Suprapubic skin (tissue), 4 donors: ENCODE measurements around the gene TFF2. TPM values are rescaled to one million over a fixed set of nuclear protein-coding genes. Genes with fewer than 3 reads are reported as not detected.

Experiments used
- DNase-seq, 2 donors: peaks; one replicate each; pipeline ENCODE4 v3.0.0-alpha.2; 2019; ENCODE audit warnings: low spot score in 2 of 2
- H3K27ac ChIP-seq: fragments of 200-600 bp; sonication (generic); one replicate; pipeline ENCODE4 v1.5.1; 2019
- H3K27me3 ChIP-seq: fragments of 200-600 bp; sonication (generic); one replicate; pipeline ENCODE4 v1.5.1; 2019
- H3K36me3 ChIP-seq: fragments of 200-600 bp; sonication (generic); one replicate; pipeline ENCODE4 v1.5.1; 2019
- H3K4me1 ChIP-seq: fragments of 200-600 bp; sonication (generic); one replicate; pipeline ENCODE4 v1.5.1; 2019
- H3K4me3 ChIP-seq: fragments of 200-600 bp; sonication (generic); one replicate; pipeline ENCODE4 v1.5.1; 2019; ENCODE audit warnings: mild to moderate bottlenecking
- H3K9me3 ChIP-seq: fragments of 200-600 bp; sonication (generic); one replicate; pipeline ENCODE4 v1.5.1; 2019
- EP300 ChIP-seq: sonication (generic); formaldehyde crosslinking; IDR thresholded peaks from one replicate; pipeline ENCODE4 v1.6.1; 2017; ENCODE audit warnings: antibody characterized with exemption
- POLR2A ChIP-seq, 2 donors: fragments of 450-650 bp; IDR thresholded peaks; one replicate each; pipeline ENCODE4 v1.6.1; 2017; ENCODE audit warnings: antibody characterized with exemption in 2 of 2, mild to moderate bottlenecking in 2 of 2, moderate library complexity in 2 of 2
- POLR2AphosphoS5 ChIP-seq, 3 donors: sonication (generic); formaldehyde crosslinking; IDR thresholded peaks; one replicate each; pipeline ENCODE4 v1.6.1; 2017; ENCODE audit warnings: antibody characterized with exemption in 3 of 3
- WGBS: methylation state at CpG from one replicate; pipeline ENCODE4 v1.1.5; 2018; 5-methylcytosine and 5-hydroxymethylcytosine counted together
- total RNA-seq, 4 donors: library from RNA; depleted of rRNA; stranded (reverse); fragments of >200 nt; gene quantifications; one replicate each; pipeline ENCODE4 v1.1.0, GENCODE V29; 2016
- TF ChIP-seq, protein P1 (sequence below), 2 donors: fragments of 200-600 bp in 1 of 2; fragments of 450-650 bp in 1 of 2; sonication (generic) in 1 of 2; IDR thresholded peaks; one replicate each; pipeline ENCODE4 v1.5.1; 2016 to 2019; ENCODE audit warnings: antibody characterized with exemption in 2 of 2, mild to moderate bottlenecking in 1 of 2, moderate library complexity in 1 of 2

TFF2 gene
- total RNA-seq, 4 donors from 2014 or later: not detected

DNA sequence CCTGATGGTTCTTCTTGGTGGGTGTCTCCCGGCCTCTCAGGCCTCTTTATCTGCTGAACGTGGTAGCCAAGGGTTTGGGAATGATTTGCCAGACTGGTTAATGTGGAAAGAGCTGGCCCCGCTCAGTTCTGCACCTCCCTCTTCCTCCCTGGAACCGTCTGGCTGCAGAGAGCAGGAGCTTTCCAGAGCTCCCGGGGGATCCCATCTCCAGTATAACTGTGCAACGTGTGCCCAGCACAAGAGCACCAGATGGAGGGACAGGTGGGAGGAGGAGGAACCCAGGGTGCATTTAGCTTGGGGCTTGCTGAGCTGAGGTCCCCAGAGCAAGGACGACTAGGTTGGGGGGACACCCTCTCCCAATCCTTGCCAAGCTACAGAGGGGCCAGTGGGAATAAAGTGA, 10.5 kb upstream of the TFF2 start:
- 51% methylated on average over 7 of the region's 7 CpGs for WGBS
- no peak for TF ChIP-seq POLR2A (IDR thresholded peaks at IDR 0.05)
- TF ChIP-seq POLR2AphosphoS5 (IDR thresholded peaks at IDR 0.05): no peak
- TF ChIP-seq EP300: no peak
- TF ChIP-seq, protein P1, sequence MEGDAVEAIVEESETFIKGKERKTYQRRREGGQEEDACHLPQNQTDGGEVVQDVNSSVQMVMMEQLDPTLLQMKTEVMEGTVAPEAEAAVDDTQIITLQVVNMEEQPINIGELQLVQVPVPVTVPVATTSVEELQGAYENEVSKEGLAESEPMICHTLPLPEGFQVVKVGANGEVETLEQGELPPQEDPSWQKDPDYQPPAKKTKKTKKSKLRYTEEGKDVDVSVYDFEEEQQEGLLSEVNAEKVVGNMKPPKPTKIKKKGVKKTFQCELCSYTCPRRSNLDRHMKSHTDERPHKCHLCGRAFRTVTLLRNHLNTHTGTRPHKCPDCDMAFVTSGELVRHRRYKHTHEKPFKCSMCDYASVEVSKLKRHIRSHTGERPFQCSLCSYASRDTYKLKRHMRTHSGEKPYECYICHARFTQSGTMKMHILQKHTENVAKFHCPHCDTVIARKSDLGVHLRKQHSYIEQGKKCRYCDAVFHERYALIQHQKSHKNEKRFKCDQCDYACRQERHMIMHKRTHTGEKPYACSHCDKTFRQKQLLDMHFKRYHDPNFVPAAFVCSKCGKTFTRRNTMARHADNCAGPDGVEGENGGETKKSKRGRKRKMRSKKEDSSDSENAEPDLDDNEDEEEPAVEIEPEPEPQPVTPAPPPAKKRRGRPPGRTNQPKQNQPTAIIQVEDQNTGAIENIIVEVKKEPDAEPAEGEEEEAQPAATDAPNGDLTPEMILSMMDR (IDR thresholded peaks at IDR 0.05): no peak
- no peak overlapping the region for H3K27ac ChIP-seq

DNA sequence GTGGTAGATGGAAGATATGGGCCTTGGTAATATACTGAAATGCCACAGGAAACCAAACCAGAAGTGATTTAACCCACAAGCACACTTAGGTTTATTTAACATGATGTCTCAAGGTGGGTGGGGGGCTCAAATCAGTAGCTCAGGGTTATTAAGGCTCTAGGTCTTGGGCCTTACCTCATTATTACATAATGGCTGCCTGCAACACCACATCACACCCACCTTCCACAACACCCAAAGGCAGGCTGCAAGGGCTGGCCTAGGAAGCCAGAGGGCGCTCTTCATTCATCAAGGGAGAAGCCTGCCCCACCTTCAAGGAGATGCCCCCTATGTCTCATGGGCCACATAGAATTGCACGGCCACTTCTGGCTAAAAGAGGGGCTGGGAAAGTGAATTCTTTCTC, 9.5 kb upstream of the TFF2 start:
- Histone ChIP-seq H3K9me3 (no peaks in the 10 kb centered on the region), H3K27me3 (peaks cover 29% of the 10 kb centered on the region), H3K4me1 (no peaks in the 10 kb centered on the region), H3K4me3 (no peak overlapping the region), H3K27ac (no peak overlapping the region), H3K36me3 (no peaks in the 10 kb centered on the region)
- 68% methylated on average over 2 of the region's 2 CpGs for WGBS
- no peak for DNase-seq
- TF ChIP-seq EP300: no peak
- TF ChIP-seq, protein P1 (IDR thresholded peaks at IDR 0.05): no peak
- TF ChIP-seq POLR2AphosphoS5 (IDR thresholded peaks at IDR 0.05): no peak
- no peak for TF ChIP-seq POLR2A (IDR thresholded peaks at IDR 0.05)

More for the DNA sequence above, 10.5 kb upstream of the TFF2 start:
- H3K36me3 ChIP-seq: no peaks in the 10 kb centered on the region
- H3K4me1 ChIP-seq: no peaks in the 10 kb centered on the region
- no peaks in the 10 kb centered on the region for H3K9me3 ChIP-seq
- DNase-seq: no peak
- peaks cover 37% of the 10 kb centered on the region for H3K27me3 ChIP-seq
- no peak overlapping the region for H3K4me3 ChIP-seq

DNA sequence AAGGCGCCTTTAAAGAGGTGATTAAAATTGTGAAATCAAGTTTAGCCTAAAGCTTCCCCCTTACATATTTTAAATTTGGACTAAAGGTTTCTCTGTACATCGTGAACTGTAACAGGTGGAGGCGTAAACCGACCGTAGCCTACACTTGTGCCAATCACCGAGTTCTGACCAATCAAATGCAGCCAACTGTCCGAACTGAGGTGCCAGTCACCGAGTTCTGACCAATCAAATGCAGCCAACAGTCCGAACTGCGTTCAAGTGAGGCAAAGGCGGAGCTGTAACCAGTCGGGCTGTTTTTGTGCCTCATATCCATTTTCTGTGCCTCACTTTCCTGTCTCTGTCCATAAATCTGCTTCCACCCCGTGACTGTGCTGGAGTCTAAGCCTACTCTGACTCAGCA, 8.1 kb upstream of the TFF2 start:
- no peak overlapping the region for H3K27ac ChIP-seq
- peaks cover 15% of the 10 kb centered on the region for H3K27me3 ChIP-seq
- no peak for DNase-seq
- H3K9me3 ChIP-seq: no peaks in the 10 kb centered on the region
- H3K4me1 ChIP-seq: no peaks in the 10 kb centered on the region
- TF ChIP-seq POLR2AphosphoS5 (IDR thresholded peaks at IDR 0.05) (no peak), POLR2A (IDR thresholded peaks at IDR 0.05) (no peak), EP300 (no peak)
- TF ChIP-seq, protein P1 (IDR thresholded peaks at IDR 0.05): no peak
- 88% methylated on average over 13 of the region's 13 CpGs for WGBS
- H3K36me3 ChIP-seq: no peaks in the 10 kb centered on the region
- H3K4me3 ChIP-seq: no peak overlapping the region

DNA sequence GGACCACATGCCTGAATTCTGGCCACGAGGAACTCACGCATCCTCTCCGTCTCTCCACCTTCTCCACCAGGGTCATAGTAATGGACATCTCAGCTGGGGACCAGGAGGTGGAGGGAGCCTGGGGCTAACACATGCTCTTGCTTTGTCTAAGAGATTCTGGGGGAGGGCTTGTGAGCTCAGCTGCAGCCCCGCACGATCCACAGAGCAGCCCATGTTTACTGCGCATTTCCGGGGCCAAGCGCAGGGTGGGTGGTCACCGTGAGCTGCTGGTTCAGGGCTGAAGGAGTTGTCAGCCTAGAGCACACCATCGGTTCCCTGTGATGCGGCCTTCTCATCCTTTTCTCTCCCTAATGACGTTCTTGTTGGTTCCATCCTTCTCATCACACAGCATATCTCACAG, 7.5 kb upstream of the TFF2 start:
- no peak overlapping the region for H3K27ac ChIP-seq
- no peaks in the 10 kb centered on the region for H3K36me3 ChIP-seq
- no peaks in the 10 kb centered on the region for H3K4me1 ChIP-seq
- H3K4me3 ChIP-seq: no peak overlapping the region
- DNase-seq: no peak
- H3K27me3 ChIP-seq: peaks cover 14% of the 10 kb centered on the region
- TF ChIP-seq POLR2A (IDR thresholded peaks at IDR 0.05) (no peak), POLR2AphosphoS5 (IDR thresholded peaks at IDR 0.05) (no peak)
- TF ChIP-seq, protein P1 (IDR thresholded peaks at IDR 0.05): no peak
- no peaks in the 10 kb centered on the region for H3K9me3 ChIP-seq
- WGBS: 91% methylated on average over 12 of the region's 12 CpGs

DNA sequence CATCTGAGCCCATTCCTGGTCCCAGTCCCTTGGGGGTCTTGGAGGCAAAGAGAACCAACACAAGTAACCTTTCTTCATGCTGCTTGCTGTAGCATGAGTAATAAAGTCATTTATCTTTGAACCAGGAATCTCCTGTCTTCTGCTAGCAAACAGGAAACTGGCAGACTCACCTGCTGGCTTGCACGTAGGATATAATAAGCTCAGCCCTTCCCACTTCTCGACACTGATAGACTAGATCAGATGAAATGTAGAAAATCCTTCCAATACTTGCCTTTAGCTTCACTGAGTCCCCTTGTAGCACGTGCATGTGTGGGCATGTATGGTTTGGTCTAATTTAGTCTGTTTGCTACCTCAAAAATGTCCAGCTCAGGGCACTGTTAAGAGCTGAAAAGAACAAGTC, 6.5 kb upstream of the TFF2 start:
- no peak overlapping the region for H3K27ac ChIP-seq

More for the DNA sequence above, 6.5 kb upstream of the TFF2 start:
- no peak for DNase-seq
- H3K4me3 ChIP-seq: no peak overlapping the region
- H3K27me3 ChIP-seq: peaks cover 14% of the 10 kb centered on the region
- no peaks in the 10 kb centered on the region for H3K36me3 ChIP-seq
- no peaks in the 10 kb centered on the region for H3K9me3 ChIP-seq
- no peak for TF ChIP-seq POLR2A (IDR thresholded peaks at IDR 0.05)
- TF ChIP-seq EP300: no peak
- TF ChIP-seq, protein P1 (IDR thresholded peaks at IDR 0.05): no peak
- TF ChIP-seq POLR2AphosphoS5 (IDR thresholded peaks at IDR 0.05): no peak
- H3K4me1 ChIP-seq: no peaks in the 10 kb centered on the region
- WGBS: 38% methylated on average over 3 of the region's 3 CpGs
